Suppressor macrophage treated with lipopolysaccharide for 4 hours (primary cell): Measurements from ENCODE around the gene LBH.

Experiments used
- DNase-seq: peaks from one replicate; pipeline ENCODE4 v3.0.0-alpha.2; 2020

Gene LBH

GRCh38 chr2:30231212-30231995, at the start of gene LBH:
LBH (plus strand) TSS chr2:30231534; CDS start chr2:30231739, 205 bp downstream.
- peak; percentile 85 for DNase-seq

DNA sequence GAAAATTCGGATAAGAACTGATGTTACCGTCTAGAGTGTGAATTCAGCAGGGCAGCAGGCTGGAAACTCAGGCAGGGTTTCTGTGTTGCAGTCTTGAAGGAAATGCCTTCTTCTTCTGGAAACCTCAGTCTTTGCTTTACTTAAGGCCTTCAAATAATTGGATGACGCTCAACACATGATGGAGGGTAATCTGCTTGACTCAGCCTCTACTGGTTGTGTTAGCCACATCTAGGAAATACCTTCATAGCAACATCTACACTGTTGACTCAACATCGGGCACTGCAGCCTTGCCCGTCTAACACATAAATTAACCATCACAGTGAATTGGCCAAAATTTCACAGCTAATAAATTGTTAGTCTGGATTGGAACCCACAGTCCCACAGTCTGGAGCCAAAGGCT, 47.3 kb upstream of the LBH start:
- no peak for DNase-seq

DNA sequence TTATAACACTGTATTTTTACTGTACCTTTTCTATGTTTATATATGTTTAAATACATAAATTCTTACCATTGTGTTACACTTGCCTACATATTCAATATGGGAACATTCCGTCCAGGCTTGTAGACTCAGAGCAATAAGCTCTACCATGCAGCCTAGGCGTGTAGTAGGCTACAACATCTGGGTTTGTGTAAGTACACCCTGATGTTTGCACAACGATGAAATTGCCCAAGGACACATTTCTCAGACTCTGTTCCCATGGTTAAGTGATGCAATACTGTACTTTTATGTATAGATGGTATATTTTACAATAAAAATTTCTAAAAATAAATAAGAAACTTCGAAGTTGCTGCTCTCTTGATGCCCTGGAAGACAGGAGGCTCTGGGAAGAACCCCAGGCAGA, 46.2 kb upstream of the LBH start:
- peak; percentile 66 for DNase-seq

DNA sequence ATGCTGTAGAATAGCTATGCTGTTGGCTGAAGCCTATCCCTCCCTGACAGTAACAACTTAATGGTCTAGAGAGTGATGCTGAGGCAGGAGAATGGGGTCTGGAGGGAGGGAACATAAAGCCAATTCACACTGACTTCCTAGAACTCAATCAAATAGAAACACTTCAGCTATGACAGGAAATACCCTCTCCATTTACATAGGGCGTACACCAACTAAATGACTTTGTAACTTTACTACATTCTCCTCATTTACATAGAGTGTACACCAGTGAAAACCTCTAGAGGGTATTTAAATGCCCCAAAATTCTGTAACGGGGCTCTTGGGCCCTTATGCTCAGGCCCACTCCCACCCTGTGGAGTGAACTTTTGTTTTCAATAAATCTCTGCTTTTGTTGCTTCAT, 43.0 kb upstream of the LBH start:
- DNase-seq, result no peak

DNA sequence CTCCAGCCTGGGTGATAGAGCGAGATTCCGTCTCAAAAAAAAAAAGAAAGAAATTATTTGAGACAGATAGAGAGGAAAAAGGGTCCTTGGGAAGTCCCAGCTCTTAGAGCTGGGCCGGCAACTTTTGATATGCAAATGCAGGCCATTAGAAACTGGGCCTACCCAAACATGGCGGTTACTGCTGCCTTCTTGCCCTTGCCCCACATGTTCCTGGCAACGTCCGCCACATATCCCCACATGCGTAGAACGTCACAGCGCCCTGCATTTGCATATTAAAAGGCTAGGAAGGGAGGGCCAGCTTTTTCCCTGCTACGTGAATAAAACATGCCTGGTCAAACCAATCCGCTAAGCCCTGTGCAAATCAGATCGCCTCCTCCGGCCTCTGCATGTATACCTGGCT, 40.7 kb upstream of the LBH start:
- no peak for DNase-seq

- DNase-seq, result no peak
Observed at GRCh38 chr2:30191107-30191506, 40.2 kb upstream of the LBH start.

DNA sequence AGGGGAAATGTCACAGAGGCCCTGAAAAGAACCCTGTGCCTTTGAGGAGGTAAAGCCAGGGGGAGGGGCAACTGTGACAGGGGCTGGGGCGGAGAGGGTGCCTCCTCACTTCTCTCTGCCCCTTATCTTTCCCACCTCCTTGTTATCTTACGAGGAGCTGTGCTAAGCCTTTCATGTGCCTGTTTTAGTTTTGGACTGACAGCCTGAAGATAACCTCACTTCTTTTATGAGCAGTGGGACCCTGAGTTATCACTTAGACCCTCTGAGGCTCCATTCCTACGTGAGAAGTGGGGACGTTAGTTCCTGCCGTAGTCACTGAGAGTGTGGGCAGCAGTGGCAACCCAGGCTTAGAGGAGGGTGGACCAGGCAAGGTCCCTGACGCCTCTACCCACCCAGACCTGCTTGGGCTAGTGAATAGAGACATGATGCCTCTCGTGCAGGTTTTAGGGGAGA, 39.5 kb upstream of the LBH start:
- no peak for DNase-seq

DNA sequence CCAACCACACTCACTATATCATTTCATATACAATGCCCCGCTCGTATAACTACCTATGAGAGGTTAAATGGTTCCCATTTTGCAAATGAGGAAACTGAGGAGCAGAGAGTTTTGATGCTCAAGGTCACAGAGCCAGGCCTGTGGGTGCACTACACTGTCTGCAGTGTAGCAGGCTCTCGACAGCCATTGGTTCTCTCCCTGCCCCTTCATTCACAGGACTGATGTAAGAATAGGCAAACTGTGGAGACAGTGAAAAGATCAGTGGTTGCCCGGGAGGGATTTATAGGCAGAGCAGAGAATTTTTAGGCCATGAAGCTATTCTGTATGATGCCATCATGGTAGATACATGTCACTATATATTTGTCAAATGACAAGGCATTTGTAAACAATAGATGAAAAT, 39.0 kb upstream of the LBH start:
- DNase-seq, result no peak

- no peak for DNase-seq
Observed at GRCh38 chr2:30193104-30193681, 38.1 kb upstream of the LBH start.

GRCh38 chr2:30194421-30194820, 36.9 kb upstream of the LBH start:
- DNase-seq, result no peak

- DNase-seq, result no peak
Observed at GRCh38 chr2:30195016-30195415, 36.3 kb upstream of the LBH start.

DNA sequence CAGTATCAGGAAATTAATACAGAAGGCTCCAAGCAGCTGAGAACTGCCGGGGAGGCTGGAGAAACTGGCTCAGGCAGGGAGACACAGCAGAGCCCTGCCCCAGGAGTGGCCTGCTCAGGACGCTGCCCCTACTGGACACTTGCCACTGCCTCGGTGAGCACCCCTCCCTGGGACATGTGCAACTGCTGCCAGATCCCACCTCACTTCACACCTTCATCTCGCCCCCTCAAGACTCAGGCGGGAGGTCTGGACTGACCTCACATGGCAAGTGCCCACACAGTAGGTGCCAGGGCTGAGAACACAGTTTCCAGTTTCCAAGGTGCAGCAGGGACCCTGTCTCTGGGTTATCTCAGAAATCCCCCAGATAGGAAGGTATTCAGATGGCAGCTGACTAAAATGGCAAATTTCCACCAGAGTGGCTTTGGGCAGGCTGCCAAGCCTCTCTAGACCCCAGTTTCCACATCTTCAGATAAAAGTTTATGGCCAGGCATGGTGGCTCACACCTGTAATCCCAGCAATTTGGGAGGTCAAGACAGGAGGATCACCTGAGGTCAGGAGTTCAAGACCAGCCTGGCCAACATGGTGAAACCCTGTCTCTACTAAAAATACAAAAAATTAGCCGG, 33.7 kb upstream of the LBH start:
- DNase-seq, result no peak

- peak; percentile 20 for DNase-seq
Observed at GRCh38 chr2:30201990-30202389, 29.3 kb upstream of the LBH start.

DNA sequence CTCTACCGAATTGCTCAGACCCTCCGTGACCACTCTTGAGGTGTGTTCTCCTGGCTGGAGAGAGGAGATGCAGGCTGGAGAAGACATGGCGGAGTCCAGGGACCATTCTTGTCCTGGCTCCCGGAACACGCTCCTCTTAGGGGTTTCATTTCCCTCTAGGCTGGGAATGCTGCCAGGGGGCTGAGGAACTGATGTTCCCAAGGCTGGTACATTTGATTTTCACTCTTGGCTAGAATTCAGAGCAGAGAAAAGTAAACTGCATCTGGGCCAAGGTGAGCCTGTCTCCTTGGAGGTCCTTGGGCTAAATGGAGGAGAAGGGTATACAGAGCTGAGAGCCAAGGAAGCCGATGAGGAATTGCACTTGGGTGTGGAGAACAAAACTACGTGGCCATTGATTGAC, 28.2 kb upstream of the LBH start:
- peak; percentile 10 for DNase-seq

- DNase-seq, result no peak
Observed at GRCh38 chr2:30204281-30204680, 27.1 kb upstream of the LBH start.

- no peak for DNase-seq
Observed at GRCh38 chr2:30205456-30205855, 25.9 kb upstream of the LBH start.

GRCh38 chr2:30206461-30207430, 24.6 kb upstream of the LBH start:
- DNase-seq, result no peak

DNA sequence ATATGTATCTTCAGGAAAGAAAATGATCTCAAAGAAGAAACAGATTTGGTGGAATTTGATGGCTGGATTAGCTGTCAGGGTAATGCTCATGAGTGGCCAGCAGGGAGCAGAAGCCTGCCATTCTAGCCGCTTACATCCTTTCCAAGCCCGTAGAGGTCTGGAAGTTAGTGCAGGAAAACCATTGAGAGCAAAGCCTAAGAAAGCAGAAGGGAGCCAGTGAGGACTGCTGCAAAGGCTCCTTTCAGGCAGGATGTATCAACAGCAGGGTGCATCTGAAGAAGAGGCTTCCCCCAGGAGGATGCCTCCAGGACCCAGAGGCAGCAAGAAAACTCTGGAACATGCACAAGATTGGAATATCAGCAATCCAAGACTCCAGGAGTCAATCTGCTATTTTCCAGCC, 22.9 kb upstream of the LBH start:
- DNase-seq, result peak; percentile 53

- DNase-seq, result no peak
Observed at GRCh38 chr2:30209227-30209626, 22.1 kb upstream of the LBH start.

GRCh38 chr2:30213326-30213725, 18.0 kb upstream of the LBH start:
- DNase-seq, result no peak

DNA sequence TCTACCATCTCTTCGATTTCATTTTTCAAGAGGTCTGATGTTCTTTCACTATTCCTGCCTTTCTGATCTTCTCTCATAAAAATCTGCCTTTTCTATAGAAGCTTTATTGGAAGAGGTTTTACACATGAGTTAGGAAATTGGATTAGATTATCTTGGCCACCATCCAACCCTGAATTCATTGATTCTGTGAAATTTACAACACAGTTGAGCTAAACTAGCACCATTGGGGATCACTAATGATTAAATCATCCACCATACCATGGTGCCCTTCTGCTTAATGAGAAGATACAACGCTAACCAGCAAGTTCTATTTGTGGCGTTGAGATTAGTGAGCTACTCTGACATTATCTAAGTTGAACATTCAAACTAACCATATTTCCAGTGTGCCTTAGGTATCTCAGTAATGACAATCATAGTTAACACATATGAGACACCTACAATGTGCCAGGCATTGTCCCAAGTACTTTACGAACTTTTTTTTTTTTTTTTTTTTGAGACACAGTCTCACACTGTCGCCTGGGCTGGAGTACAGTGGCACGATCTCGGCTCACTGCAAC, 17.3 kb upstream of the LBH start:
- no peak for DNase-seq

DNA sequence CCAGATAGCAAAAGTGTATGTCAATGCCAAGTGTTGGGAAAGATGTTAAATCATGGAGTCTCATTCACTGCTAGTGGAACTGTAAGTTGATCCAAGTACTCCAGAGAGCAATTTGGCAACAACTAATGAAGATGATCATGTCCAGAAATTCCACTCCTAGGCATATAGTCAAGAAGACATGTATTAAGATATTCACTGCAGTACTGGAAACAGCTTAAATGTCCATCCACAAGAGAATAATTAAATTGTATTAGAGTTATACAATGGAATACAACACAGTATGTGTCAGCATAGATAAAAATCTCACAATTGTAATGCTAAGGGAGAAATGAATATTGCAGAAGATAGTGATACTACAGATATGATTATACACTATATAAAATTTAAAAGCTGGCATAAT, 15.2 kb upstream of the LBH start:
- DNase-seq, result no peak
